ELF-1 (cell line): ENCODE data around the gene CSNK2A3.
A peak's percentile ranks its signal among the peaks of the same experiment; 100 is the strongest.
"Not testable (repeated sequence)": the region's sequence is repeated elsewhere in the genome, so short reads cannot be mapped to it uniquely, and the experiment has no call there.

Experiments
- DNase-seq: peaks from one replicate; pipeline ENCODE4 v3.0.0-alpha.2; 2016; ENCODE audit warnings: low read depth, low spot score

Gene CSNK2A3

GRCh38 chr11:11352878-11353277 is at the start of gene CSNK2A3:
Gene CSNK2A3 (minus strand): TSS chr11:11353250. CDS start chr11:11353119, 131 bp downstream.
- not testable (repeated sequence) for DNase-seq

- no peak for DNase-seq
Observed at GRCh38 chr11:11401960-11402535, 49.0 kb upstream of the CSNK2A3 start.

GRCh38 chr11:11400635-11401232 is 47.7 kb upstream of the CSNK2A3 start:
- peak; percentile 56 for DNase-seq

DNA sequence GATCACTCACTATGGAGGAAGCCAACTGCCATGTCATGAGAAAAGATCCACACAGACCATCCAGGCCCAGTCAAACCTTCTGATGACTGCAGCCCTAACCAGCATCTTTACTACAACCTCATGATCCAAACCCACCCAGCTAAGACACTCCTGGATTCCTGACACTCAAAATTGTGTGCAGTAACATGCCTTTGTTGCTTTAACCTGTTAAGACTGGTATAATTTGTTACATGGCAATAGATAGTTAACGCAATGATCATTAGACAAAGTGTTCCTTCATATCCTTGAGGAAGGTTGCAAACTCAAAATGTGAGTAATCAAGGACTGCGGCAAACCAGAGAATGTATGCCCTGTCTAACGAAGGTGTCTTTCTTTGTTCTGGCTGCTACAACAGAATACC is 47.1 kb upstream of the CSNK2A3 start:
- no peak for DNase-seq

DNA sequence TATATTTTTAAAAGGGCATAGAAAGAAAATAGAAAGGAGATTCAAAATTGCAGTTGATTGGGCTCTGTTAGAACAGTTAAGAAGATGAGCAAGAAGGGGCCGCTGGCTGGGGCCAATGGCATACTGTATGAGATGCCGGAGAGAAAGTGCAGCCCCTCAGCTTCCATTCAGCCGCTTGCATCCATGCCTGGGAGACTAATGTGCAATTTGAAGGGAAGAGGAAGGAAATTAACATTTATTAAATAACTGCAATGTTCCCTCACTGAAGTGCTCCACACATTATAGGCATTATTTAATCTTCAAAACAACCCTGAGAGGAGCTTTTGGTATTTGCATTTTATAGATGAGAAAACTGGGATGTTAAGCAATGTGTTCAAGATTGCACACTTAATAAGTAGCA is 44.7 kb upstream of the CSNK2A3 start:
- DNase-seq = no peak

DNA sequence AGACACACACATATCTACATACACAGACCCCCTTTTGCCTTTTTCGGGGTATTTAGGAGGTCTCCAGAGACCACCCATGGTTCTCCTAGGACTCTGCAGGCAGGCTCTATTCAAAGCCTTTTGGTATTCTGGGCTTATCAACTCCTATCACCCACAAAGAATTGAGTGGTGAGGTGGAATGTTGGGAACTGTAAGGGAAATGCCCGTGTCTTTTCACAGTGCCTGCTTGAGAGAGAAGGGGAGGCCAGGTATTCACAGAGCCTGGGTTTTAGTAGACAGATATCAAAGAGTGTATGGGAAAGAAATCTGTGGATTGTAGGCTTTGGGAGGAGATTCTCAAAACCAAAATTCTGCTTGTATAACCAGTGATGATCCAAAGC is 44.0 kb upstream of the CSNK2A3 start:
- no peak for DNase-seq

GRCh38 chr11:11396301-11397035 is 43.4 kb upstream of the CSNK2A3 start:
- DNase-seq = no peak

- no peak for DNase-seq
Observed at GRCh38 chr11:11395126-11395525, 42.1 kb upstream of the CSNK2A3 start.

DNA sequence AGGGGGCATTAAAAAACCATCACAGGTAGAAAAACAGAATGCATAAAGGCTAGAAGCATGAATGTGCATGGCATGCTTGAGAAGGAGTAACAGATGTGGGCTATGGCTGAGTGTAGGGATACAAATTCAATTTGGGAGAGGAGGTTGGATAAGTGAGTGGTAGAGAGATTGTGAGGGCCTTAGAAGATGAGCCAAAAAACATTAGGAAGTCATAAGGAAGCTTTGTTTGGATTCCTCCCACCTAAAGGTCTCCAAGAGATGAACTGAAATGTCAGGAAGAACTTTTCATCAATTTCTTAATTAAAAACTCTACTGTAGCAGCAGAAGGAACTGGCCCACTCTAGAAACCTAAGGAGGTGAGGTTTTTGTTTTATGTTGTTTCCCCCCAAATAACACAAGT is 41.2 kb upstream of the CSNK2A3 start:
- no peak for DNase-seq

GRCh38 chr11:11391796-11392463 is 38.9 kb upstream of the CSNK2A3 start:
- DNase-seq = no peak

DNA sequence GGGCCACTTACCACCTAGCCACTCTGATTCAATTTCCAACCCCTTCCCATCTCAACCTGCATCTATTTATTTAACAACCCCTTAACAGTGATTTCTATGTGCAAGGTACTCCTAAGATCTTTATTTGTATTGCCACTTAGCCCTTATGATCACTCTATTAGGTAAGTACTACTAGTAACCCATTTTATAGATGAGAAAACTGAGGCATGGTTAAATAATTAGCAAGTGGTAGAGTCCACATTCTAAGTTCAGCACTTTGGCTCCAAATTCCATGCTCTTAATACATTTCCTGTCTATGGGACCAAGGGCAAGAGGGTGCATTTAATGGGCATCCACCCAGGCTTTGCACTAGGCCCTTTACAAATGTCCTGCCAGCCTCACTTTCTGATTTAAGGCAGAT is 38.1 kb upstream of the CSNK2A3 start:
- no peak for DNase-seq

GRCh38 chr11:11390068-11390771 is 37.2 kb upstream of the CSNK2A3 start:
- no peak for DNase-seq

- DNase-seq = no peak
Observed at GRCh38 chr11:11389238-11389637, 36.2 kb upstream of the CSNK2A3 start.

DNA sequence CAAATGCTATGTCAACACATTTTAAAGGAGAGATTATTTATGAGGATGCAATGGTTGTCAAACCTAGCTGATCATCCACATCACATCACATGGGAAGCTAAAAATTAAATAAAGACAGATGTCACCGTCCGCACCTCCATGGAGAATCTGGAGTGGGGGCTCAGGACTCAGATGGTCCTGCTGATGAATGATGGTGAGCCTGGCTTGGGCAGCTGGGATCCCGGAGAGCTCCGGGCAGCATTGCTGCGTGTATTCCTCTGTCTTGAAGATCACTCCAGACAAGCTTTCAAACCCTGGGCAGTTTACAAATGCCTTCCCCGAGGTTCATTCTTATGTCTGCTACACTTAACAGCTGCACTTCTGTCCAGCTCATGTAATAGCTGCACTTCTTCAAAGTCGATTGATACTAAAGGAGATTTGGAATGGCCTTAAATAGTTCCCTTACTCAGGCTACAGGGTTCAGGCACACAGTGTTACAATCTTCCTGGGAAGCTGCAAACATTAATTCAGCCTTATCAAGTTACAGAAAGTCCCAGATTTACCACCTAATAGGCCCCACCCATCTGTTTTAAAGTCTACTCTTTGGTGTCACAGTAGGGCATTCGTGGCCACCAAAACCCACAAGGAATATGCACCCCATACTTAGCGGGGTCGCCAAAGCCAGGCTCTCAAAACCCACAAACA is 34.7 kb upstream of the CSNK2A3 start:
- DNase-seq = no peak

DNA sequence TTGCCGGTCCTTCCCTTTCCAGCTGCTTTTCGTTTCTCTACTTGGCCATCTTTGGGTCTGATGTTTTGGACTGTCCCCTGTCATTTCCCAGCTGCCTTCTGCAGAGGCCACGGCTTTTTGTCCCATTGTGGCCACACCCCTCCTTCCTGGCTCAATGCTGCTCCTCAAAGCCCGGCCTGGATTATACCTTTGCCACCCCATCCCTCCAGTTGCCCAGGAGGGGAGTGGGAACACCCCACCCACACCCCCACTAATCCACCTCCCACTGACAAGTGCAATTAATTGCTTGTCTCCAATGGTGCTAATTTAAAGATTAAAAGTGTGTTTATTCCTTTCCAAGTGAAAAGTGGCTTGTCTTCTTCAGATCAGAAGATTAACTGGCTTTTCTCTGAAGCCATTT is 34.2 kb upstream of the CSNK2A3 start:
- no peak for DNase-seq

GRCh38 chr11:11384829-11385228 is 31.8 kb upstream of the CSNK2A3 start:
- DNase-seq = no peak

DNA sequence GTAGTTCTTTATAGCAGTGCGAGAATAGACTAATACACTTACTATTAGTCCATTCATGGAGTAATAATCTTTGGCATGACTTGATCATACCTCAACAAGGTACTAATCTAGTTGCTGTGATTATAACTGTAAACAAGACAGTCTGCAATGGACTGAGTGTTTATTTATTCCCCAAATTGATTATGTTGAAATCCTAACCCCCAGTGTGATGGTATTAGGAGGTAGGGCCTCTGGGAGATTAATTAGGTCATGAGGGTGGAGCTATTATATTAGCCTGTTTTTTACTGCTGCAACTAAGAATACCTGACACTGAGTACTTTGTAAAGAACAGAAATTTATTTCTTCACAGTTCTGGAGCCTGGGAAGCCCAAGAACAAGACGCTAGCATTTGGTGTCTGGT is 30.9 kb upstream of the CSNK2A3 start:
- DNase-seq = no peak

GRCh38 chr11:11382858-11383532 is 29.9 kb upstream of the CSNK2A3 start:
- no peak for DNase-seq

GRCh38 chr11:11381471-11382105 is 28.5 kb upstream of the CSNK2A3 start:
- DNase-seq = no peak

DNA sequence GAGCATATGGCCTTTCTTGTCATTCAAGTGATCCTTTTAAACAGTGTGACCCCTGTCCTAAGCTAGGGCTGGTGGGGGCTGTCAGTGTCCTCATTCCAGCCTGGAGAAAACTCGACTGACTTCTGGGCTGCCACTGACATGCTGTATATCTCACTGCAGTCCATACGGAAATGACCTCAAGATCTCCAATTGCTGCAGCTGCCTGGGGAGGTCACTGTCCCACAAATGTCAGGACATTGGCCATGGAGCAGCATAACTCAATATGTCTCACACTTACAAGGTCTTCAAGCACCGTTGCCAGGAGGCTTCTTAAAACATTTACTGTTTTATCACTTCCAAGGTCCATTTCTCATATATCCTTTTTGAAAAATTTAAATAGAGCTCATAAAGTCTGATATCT is 27.8 kb upstream of the CSNK2A3 start:
- DNase-seq = no peak
